Mesenchymal stem cell (in vitro differentiated cells and primary cell): ENCODE data around the gene SYTL3.
"Not testable (repeated sequence)": the region's sequence is repeated elsewhere in the genome, so short reads cannot be mapped to it uniquely, and the experiment has no call there.

ENCODE experiments used
- DNase-seq: peaks from one replicate; pipeline ENCODE4 v3.0.0-alpha.2; 2013
- H2AFZ ChIP-seq: one replicate; pipeline ENCODE4 v1.6.1; 2013; ENCODE audit warnings: low read depth, mild to moderate bottlenecking, control low read depth, inconsistent platforms, low read length, moderate library complexity
- H2AK5ac ChIP-seq: 2 replicates; pipeline ENCODE4 v1.6.1; 2013; ENCODE audit warnings: low read length, moderate library complexity, mild to moderate bottlenecking, inconsistent platforms; ENCODE audit not compliant: severe bottlenecking
- H2BK120ac ChIP-seq: one replicate; pipeline ENCODE4 v1.6.1; 2013; ENCODE audit warnings: low read depth, mild to moderate bottlenecking, inconsistent platforms, low read length, moderate library complexity
- H2BK12ac ChIP-seq, 2 experiments: one replicate each; pipeline ENCODE4 v1.6.1; 2013; ENCODE audit warnings: inconsistent platforms in 2 of 2, low read length in 2 of 2, mild to moderate bottlenecking in 2 of 2, moderate library complexity in 2 of 2, control low read depth in 1 of 2
- H2BK15ac ChIP-seq: one replicate; pipeline ENCODE4 v1.6.1; 2013; ENCODE audit warnings: mild to moderate bottlenecking, low read depth, inconsistent platforms; ENCODE audit not compliant: poor library complexity, severe bottlenecking
- H2BK5ac ChIP-seq: 2 replicates; pipeline ENCODE4 v1.6.1; 2013; ENCODE audit warnings: low read depth, mild to moderate bottlenecking, low read length, control low read depth, inconsistent platforms; ENCODE audit not compliant: poor library complexity, severe bottlenecking
- H3K14ac ChIP-seq, 2 experiments: one replicate each; pipeline ENCODE4 v1.6.1; 2013; ENCODE audit warnings: inconsistent platforms in 2 of 2, low read length in 2 of 2, control low read depth in 1 of 2, mild to moderate bottlenecking in 1 of 2, moderate library complexity in 1 of 2
- H3K18ac ChIP-seq, 2 experiments: one replicate each; pipeline ENCODE4 v1.6.1; 2013; ENCODE audit warnings: inconsistent platforms in 2 of 2, low read length in 2 of 2, control low read depth in 1 of 2, low read depth in 1 of 2, mild to moderate bottlenecking in 1 of 2
- H3K23ac ChIP-seq, 2 experiments: one replicate each; pipeline ENCODE4 v1.6.1; 2013; ENCODE audit warnings: inconsistent platforms in 2 of 2, low read length in 2 of 2, mild to moderate bottlenecking in 2 of 2, moderate library complexity in 2 of 2, control low read depth in 1 of 2
- H3K27ac ChIP-seq: 2 replicates; pipeline ENCODE4 v1.5.1; 2013; ENCODE audit warnings: mild to moderate bottlenecking, moderate library complexity, low read length, control low read depth, inconsistent platforms; ENCODE audit not compliant: poor library complexity, severe bottlenecking
- H3K27me3 ChIP-seq, 2 experiments: 2 replicates each; pipeline versions ENCODE4 v1.6.1 to v1.7.0; 2013; ENCODE audit warnings: low read length in 2 of 2, mild to moderate bottlenecking in 2 of 2, moderate library complexity in 2 of 2, control low read depth in 1 of 2, inconsistent platforms in 1 of 2; ENCODE audit not compliant: control insufficient read depth in 1 of 2, insufficient read depth in 1 of 2
- H3K36me3 ChIP-seq, 2 experiments: 2 replicates each; pipeline versions ENCODE4 v1.6.1 to v1.7.0; 2013; ENCODE audit warnings: low read length in 2 of 2, control low read depth in 1 of 2, inconsistent platforms in 1 of 2, low read depth in 1 of 2, mild to moderate bottlenecking in 1 of 2; ENCODE audit not compliant: insufficient read depth in 2 of 2, control insufficient read depth in 1 of 2
- H3K4ac ChIP-seq, 2 experiments: one replicate each; pipeline ENCODE4 v1.6.1; 2013; ENCODE audit warnings: inconsistent platforms in 2 of 2, low read length in 2 of 2, mild to moderate bottlenecking in 2 of 2, moderate library complexity in 2 of 2, control low read depth in 1 of 2, low read depth in 1 of 2
- H3K4me1 ChIP-seq: 2 replicates; pipeline ENCODE4 v1.6.1; 2013; ENCODE audit warnings: low read depth, low read length, control low read depth; ENCODE audit not compliant: control insufficient read depth, insufficient read depth
- H3K4me2 ChIP-seq: 2 replicates; pipeline ENCODE4 v1.6.1; 2013; ENCODE audit warnings: low read length, mild to moderate bottlenecking, inconsistent platforms; ENCODE audit not compliant: poor library complexity, severe bottlenecking
- H3K4me3 ChIP-seq, 2 experiments: 2 replicates each; pipeline versions ENCODE4 v1.5.1 to v1.7.0; 2013; ENCODE audit warnings: low read length in 2 of 2, mild to moderate bottlenecking in 2 of 2, control low read depth in 1 of 2, low read depth in 1 of 2; ENCODE audit not compliant: insufficient read depth in 1 of 2
- H3K79me1 ChIP-seq: replicated peaks from 2 replicates; pipeline ENCODE4 v1.6.1; 2013; ENCODE audit warnings: mild to moderate bottlenecking, control low read depth, low read length, inconsistent platforms; ENCODE audit not compliant: poor library complexity, severe bottlenecking
- H3K9ac ChIP-seq: 2 replicates; pipeline ENCODE4 v1.7.0; 2013; ENCODE audit warnings: mild to moderate bottlenecking, low read length, moderate library complexity
- H3K9me3 ChIP-seq: 2 replicates; pipeline ENCODE4 v1.7.0; 2013; ENCODE audit warnings: mild to moderate bottlenecking, low read length; ENCODE audit not compliant: control insufficient read depth
- H4K8ac ChIP-seq: one replicate; pipeline ENCODE4 v1.6.1; 2013; ENCODE audit warnings: inconsistent platforms, mild to moderate bottlenecking, low read length, moderate library complexity
- H4K91ac ChIP-seq: one replicate; pipeline ENCODE4 v1.6.1; 2013; ENCODE audit warnings: mild to moderate bottlenecking, low read length, inconsistent platforms
- WGBS: methylation state at CpG from one replicate; pipeline ENCODE4 v1.1.7; 2013; ENCODE audit warnings: mixed read lengths; 5-methylcytosine and 5-hydroxymethylcytosine counted together

The SYTL3 gene

GRCh38 chr6:158789115-158789917 lies 139.5 kb downstream of the SYTL3 start:
- Histone ChIP-seq H3K4ac (no peak overlapping the region), H3K4me1 (peaks cover 9% of the 10 kb centered on the region), H4K91ac (no peak overlapping the region), H3K79me1 (peaks cover 12% of the 10 kb centered on the region), H2AFZ (no peak overlapping the region), H3K27ac (no peak overlapping the region), H3K36me3 (peaks cover 8 to 27% of the 10 kb centered on the region in 2 experiments), H3K9me3 (no peaks in the 10 kb centered on the region), H2AK5ac (no peak overlapping the region), H3K18ac (no peak overlapping the region), H3K4me3 (no peak overlapping the region), H2BK15ac (no peak overlapping the region), H3K9ac (no peak overlapping the region), H3K27me3 (no peaks in the 10 kb centered on the region), H3K14ac (no peak overlapping the region), H2BK12ac (no peak overlapping the region), H2BK120ac (no peak overlapping the region), H3K23ac (no peak overlapping the region), H4K8ac (no peak overlapping the region), H2BK5ac (no peak overlapping the region), H3K4me2 (no peak overlapping the region)
- DNase-seq = no peak
- WGBS = 90% methylated on average over 11 of the region's 11 CpGs

GRCh38 chr6:158791274-158791855 lies 141.5 kb downstream of the SYTL3 start:
- Histone ChIP-seq H2BK5ac (no peak overlapping the region), H3K27me3 (no peaks in the 10 kb centered on the region)
- WGBS = 88% methylated on average over 7 of the region's 7 CpGs

GRCh38 chr6:158792505-158792904 lies 142.7 kb downstream of the SYTL3 start:
- H3K4ac ChIP-seq, H2BK15ac ChIP-seq, H3K27ac ChIP-seq, H3K9me3 ChIP-seq, H3K4me2 ChIP-seq, H3K9ac ChIP-seq, H2AK5ac ChIP-seq, H3K79me1 ChIP-seq, H2BK12ac ChIP-seq, DNase-seq, H3K4me1 ChIP-seq, H3K27me3 ChIP-seq, H3K23ac ChIP-seq, H2BK120ac ChIP-seq, H2AFZ ChIP-seq, H4K91ac ChIP-seq, H3K18ac ChIP-seq, H3K14ac ChIP-seq, H2BK5ac ChIP-seq, H4K8ac ChIP-seq, H3K4me3 ChIP-seq: not testable (repeated sequence)
- WGBS = 85% methylated on average over 10 of the region's 10 CpGs
- peaks cover 0 to 12% of the 10 kb centered on the region in 2 experiments for H3K36me3 ChIP-seq

More at GRCh38 chr6:158791274-158791855, 141.5 kb downstream of the SYTL3 start:
- Histone ChIP-seq H2BK12ac (no peak overlapping the region), H3K9ac (no peak overlapping the region), H3K4ac (no peak overlapping the region), H3K9me3 (no peaks in the 10 kb centered on the region), H4K8ac (no peak overlapping the region), H3K36me3 (peaks cover 0 to 16% of the 10 kb centered on the region in 2 experiments), H3K18ac (no peak overlapping the region), H3K14ac (no peak overlapping the region), H3K4me1 (peaks cover 6% of the 10 kb centered on the region), H2AK5ac (no peak overlapping the region), H4K91ac (no peak overlapping the region), H3K79me1 (peaks cover 8% of the 10 kb centered on the region), H3K4me2 (no peak overlapping the region), H3K4me3 (no peak overlapping the region), H2BK15ac (no peak overlapping the region), H3K27ac (no peak overlapping the region), H2AFZ (no peak overlapping the region), H2BK120ac (no peak overlapping the region), H3K23ac (no peak overlapping the region)
- no peak for DNase-seq

- Histone ChIP-seq H2AFZ (no peak overlapping the region), H3K4ac (no peak overlapping the region), H2BK5ac (no peak overlapping the region), H3K27me3 (no peaks in the 10 kb centered on the region), H3K27ac (no peak overlapping the region), H3K36me3 (peaks cover 0 to 5% of the 10 kb centered on the region in 2 experiments), H3K4me2 (no peak overlapping the region), H2BK120ac (no peak overlapping the region), H3K14ac (no peak overlapping the region), H2AK5ac (no peak overlapping the region), H3K4me3 (no peak overlapping the region), H4K91ac (no peak overlapping the region), H3K18ac (no peak overlapping the region), H3K9ac (no peak overlapping the region), H3K79me1 (peaks cover 2% of the 10 kb centered on the region), H4K8ac (no peak overlapping the region), H2BK12ac (no peak overlapping the region), H3K23ac (no peak overlapping the region), H3K4me1 (peaks cover 10% of the 10 kb centered on the region), H2BK15ac (no peak overlapping the region), H3K9me3 (no peaks in the 10 kb centered on the region)
- WGBS = 65% methylated on average over 1 of the region's 1 CpG
- DNase-seq = peak; percentile 70
Measured at GRCh38 chr6:158793432-158793831, 143.6 kb downstream of the SYTL3 start.
